Stimulated activated CD4-positive, alpha-beta T cell treated with anti-CD3 and anti-CD28 coated beads, TNF-alpha, amount 100 ng/mL, for 4 hours (primary cell): ENCODE results near the gene SPATA7.

Experiments
- DNase-seq, 3 experiments: peaks; one replicate each; pipeline ENCODE4 v3.0.0-alpha.2; 2020; ENCODE audit warnings: low read depth in 3 of 3

Gene SPATA7

GRCh38 chr14:88482524-88482923 lies 97.1 kb downstream of the SPATA7 start:
- DNase-seq: no peak
